OCI-LY3 (cell line): ENCODE data around the gene ETFBKMT.

Experiments used
- H2AFZ ChIP-seq: fragments of 200-600, 300-600 bp; shearing (Covaris generic); 2 replicates; pipeline ENCODE4 v1.6.0; 2014; ENCODE audit warnings: antibody characterized with exemption, low read depth, low read length
- H3K27ac ChIP-seq: fragments of 200-600, 300-600 bp; sonication (generic); 2 replicates; pipeline ENCODE4 v1.5.1; 2014; ENCODE audit warnings: mild to moderate bottlenecking, low read length, moderate library complexity, mixed read lengths
- H3K27me3 ChIP-seq: fragments of 200-600, 300-600 bp; sonication (generic); 2 replicates; pipeline ENCODE4 v1.6.1; 2014; ENCODE audit warnings: low read depth, low read length, mixed read lengths
- H3K36me3 ChIP-seq: fragments of 200-600, 300-600 bp; sonication (generic); replicated peaks from 2 replicates; pipeline ENCODE3; 2014; ENCODE audit warnings: low read depth, low read length, mixed read lengths
- H3K4me1 ChIP-seq: fragments of 300-600, 200-600 bp; sonication (generic); 2 replicates; pipeline ENCODE4 v1.6.1; 2014; ENCODE audit warnings: low read length, mixed read lengths
- H3K4me2 ChIP-seq: fragments of 200-600, 300-600 bp; sonication (generic); 2 replicates; pipeline ENCODE4 v1.6.1; 2014; ENCODE audit warnings: low read length, mixed read lengths
- H3K4me3 ChIP-seq: fragments of 300-600, 200-600 bp; sonication (generic); 2 replicates; pipeline ENCODE4 v1.5.1; 2014; ENCODE audit warnings: antibody characterized with exemption, mild to moderate bottlenecking, low read length, moderate library complexity
- H3K79me2 ChIP-seq: fragments of 300-600, 200-600 bp; shearing (Covaris generic); 2 replicates; pipeline ENCODE4 v1.6.1; 2014; ENCODE audit warnings: mild to moderate bottlenecking, low read length, mixed read lengths
- H3K9ac ChIP-seq: fragments of 300-600, 200-600 bp; shearing (Covaris generic); 2 replicates; pipeline ENCODE4 v1.6.0; 2014; ENCODE audit warnings: mild to moderate bottlenecking, low read length, moderate library complexity
- H3K9me3 ChIP-seq: fragments of 200-600, 300-600 bp; shearing (Covaris generic); 2 replicates; pipeline ENCODE4 v1.6.1; 2014; ENCODE audit warnings: low read length, mixed read lengths; ENCODE audit not compliant: insufficient read depth
- H4K20me1 ChIP-seq: fragments of 200-600, 300-600 bp; sonication (generic); 2 replicates; pipeline ENCODE4 v1.6.1; 2016; ENCODE audit warnings: low read length, mixed read lengths; ENCODE audit not compliant: insufficient read depth
- EZH2phosphoT487 ChIP-seq: fragments of 200-600 bp; shearing (Covaris generic); IDR thresholded peaks from 2 replicates; pipeline ENCODE4 v1.6.1; 2018; ENCODE audit warnings: antibody characterized with exemption, mixed run types, low read depth
- TF ChIP-seq, protein P1 (sequence below): fragments of 200-600, 300-600 bp; sonication (generic); IDR thresholded peaks from 2 replicates; pipeline ENCODE4 v1.5.1; 2014; ENCODE audit warnings: antibody characterized with exemption, low read length, low read depth

ETFBKMT gene

DNA sequence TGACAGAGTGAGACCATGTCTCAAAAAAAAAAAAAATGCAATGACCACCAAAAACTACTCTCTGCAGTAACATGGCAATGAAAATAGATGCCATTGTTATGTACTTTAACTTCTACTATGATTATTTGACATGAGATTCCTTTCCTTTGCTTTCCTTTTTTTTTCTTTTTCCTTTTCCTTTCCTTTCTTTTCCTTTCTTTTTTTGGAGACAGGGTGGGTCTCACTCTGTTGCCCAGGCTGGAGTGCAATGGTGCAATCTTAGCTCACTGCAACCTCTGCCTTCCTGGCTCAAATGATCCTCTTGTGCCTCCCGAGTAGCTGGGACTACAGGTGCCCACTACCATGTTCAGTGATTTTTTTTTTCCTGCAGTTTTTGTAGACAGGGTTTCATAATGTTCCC is 24.9 kb upstream of the ETFBKMT start:
- Histone ChIP-seq H3K27ac (no peak overlapping the region), H3K4me3 (no peak overlapping the region), H3K9me3 (no peaks in the 10 kb centered on the region), H3K36me3 (no peaks in the 10 kb centered on the region), H3K4me2 (no peak overlapping the region), H4K20me1 (no peaks in the 10 kb centered on the region), H3K79me2 (no peaks in the 10 kb centered on the region), H3K4me1 (peaks cover 26% of the 10 kb centered on the region), H3K9ac (no peak overlapping the region), H3K27me3 (peaks cover 2% of the 10 kb centered on the region; the same call in 1 of the 2 replicates), H2AFZ (no peak overlapping the region)
- no peak for TF ChIP-seq EZH2phosphoT487
- TF ChIP-seq, protein P1, sequence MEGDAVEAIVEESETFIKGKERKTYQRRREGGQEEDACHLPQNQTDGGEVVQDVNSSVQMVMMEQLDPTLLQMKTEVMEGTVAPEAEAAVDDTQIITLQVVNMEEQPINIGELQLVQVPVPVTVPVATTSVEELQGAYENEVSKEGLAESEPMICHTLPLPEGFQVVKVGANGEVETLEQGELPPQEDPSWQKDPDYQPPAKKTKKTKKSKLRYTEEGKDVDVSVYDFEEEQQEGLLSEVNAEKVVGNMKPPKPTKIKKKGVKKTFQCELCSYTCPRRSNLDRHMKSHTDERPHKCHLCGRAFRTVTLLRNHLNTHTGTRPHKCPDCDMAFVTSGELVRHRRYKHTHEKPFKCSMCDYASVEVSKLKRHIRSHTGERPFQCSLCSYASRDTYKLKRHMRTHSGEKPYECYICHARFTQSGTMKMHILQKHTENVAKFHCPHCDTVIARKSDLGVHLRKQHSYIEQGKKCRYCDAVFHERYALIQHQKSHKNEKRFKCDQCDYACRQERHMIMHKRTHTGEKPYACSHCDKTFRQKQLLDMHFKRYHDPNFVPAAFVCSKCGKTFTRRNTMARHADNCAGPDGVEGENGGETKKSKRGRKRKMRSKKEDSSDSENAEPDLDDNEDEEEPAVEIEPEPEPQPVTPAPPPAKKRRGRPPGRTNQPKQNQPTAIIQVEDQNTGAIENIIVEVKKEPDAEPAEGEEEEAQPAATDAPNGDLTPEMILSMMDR: no peak

DNA sequence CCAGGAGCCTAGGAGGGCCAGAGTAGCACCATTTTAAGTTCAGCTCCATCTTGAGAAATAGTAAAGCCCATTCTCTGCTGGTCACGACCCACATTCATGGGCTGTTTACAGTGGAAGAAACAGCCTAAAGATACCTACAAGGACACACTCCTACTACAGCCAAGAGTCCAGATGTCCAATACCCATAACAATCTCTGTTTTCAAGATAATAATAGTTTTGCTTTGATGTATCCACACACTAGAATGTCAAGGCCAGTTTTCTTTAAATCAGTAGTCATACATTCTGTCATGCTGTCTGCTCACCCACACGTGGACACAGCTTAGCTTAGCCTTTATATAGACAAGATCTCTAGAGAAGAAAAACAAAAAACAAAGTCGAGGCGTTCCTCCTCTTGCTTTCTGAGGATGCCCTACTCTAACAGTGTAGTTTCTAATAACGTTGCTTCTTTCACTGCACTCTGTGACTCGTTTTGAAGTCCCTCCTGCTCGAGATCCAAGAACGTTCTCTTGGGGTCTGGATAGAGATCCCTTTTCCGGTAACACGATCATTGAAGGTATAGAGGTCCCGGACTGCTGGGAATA is 17.9 kb upstream of the ETFBKMT start:
- Histone ChIP-seq H4K20me1 (no peaks in the 10 kb centered on the region), H3K4me1 (peaks cover 10% of the 10 kb centered on the region), H3K79me2 (no peaks in the 10 kb centered on the region), H3K4me3 (no peak overlapping the region), H3K9ac (no peak overlapping the region), H3K4me2 (no peak overlapping the region), H3K27me3 (peaks cover 3% of the 10 kb centered on the region; the same call in 1 of the 2 replicates), H3K9me3 (no peaks in the 10 kb centered on the region), H3K27ac (no peak overlapping the region), H3K36me3 (no peaks in the 10 kb centered on the region), H2AFZ (no peak overlapping the region)
- TF ChIP-seq EZH2phosphoT487: no peak
- TF ChIP-seq, protein P1: no peak

DNA sequence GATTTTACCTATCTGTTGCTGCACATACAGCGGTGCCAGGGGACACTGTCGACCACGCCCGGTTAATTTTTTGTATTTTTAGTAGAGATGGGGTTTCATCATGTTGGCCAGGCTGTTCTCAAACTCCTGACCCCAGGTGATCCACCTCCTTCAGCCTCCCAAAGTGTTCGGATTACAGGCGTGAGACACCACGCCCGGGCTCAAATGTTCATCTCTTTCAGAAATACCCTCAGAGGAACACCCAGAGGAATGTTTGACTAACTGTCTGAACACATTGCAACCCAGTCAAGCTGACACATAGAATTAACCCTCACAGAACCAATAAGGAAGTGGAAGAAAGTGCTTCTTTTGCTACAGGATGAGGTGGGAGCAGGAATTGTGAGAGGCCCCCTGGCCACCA is 15.0 kb upstream of the ETFBKMT start:
- H3K27ac ChIP-seq: no peak overlapping the region
- H3K27me3 ChIP-seq: peaks cover 2% of the 10 kb centered on the region; the same call in 1 of the 2 replicates
- no peak overlapping the region for H3K4me3 ChIP-seq
- H3K36me3 ChIP-seq: no peaks in the 10 kb centered on the region
- H3K79me2 ChIP-seq: no peaks in the 10 kb centered on the region
- H3K4me1 ChIP-seq: no peaks in the 10 kb centered on the region
- H4K20me1 ChIP-seq: no peaks in the 10 kb centered on the region
- H3K4me2 ChIP-seq: no peak overlapping the region
- H3K9ac ChIP-seq: no peak overlapping the region
- H3K9me3 ChIP-seq: no peaks in the 10 kb centered on the region
- TF ChIP-seq EZH2phosphoT487: no peak
- TF ChIP-seq, protein P1: no peak
- no peak overlapping the region for H2AFZ ChIP-seq

DNA sequence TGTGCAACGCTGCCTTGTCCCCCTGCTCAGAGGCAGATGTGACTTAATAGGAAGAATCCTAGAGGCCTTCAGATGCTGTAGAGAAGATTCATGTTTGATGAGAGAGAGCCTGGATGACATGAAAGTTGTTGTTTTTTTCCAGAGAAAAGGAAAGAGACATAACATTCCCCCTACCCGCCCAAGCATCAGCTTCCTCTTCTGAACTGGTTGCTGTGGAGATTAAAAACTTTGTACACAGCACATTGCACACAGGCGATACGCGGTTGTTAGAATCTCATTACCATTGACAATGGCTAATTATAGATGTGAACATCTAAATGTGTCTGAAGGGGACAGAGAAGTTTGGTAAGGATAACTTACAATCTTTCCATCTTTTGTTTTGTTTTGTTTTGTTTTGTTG is 13.6 kb upstream of the ETFBKMT start:
- Histone ChIP-seq H3K27ac (no peak overlapping the region), H3K9me3 (no peaks in the 10 kb centered on the region), H3K4me1 (no peaks in the 10 kb centered on the region), H3K27me3 (no peaks in the 10 kb centered on the region), H3K4me3 (no peak overlapping the region), H3K36me3 (no peaks in the 10 kb centered on the region), H3K79me2 (no peaks in the 10 kb centered on the region), H4K20me1 (no peaks in the 10 kb centered on the region), H2AFZ (no peak overlapping the region), H3K4me2 (no peak overlapping the region), H3K9ac (no peak overlapping the region)
- TF ChIP-seq, protein P1: no peak
- TF ChIP-seq EZH2phosphoT487: no peak
